Measurements from ENCODE around the gene ANK2. TPM values are rescaled to one million over a fixed set of nuclear protein-coding genes. Genes with fewer than 3 reads are reported as not detected.

The ANK2 gene
- total RNA-seq, 1 experiment from 2014 or later: 5.6 TPM

GRCh38 chr4:113125418-113125817 is 76.0 kb downstream of the ANK2 start:
- ChIA-PET POLR2A (no interaction called here), RAD21 (ENCODE audit: low non-redundant PET in 1 of 2, low total read pairs in 2 of 2, uncharacterized antibody in 2 of 2, unreplicated experiment in 2 of 2) (no interaction called here), CTCF (no interaction called here)
- Histone ChIP-seq H3K4me1 (ENCODE audit: control insufficient read depth in 1 of 2, insufficient read depth in 2 of 2, low read length in 2 of 2) (no peaks in the 10 kb centered on the region), H3K36me3 (ENCODE audit: control insufficient read depth in 1 of 2, insufficient read depth in 2 of 2, low read length in 2 of 2) (no peaks in the 10 kb centered on the region), H3K27ac (ENCODE audit: low read depth, low read length) (no peak overlapping the region), H3K4me2 (ENCODE audit: low read length) (no peak overlapping the region), H3K4me3 (replicated peaks in 1 of 2; ENCODE audit: low read depth in 1 of 2, low read length in 2 of 2) (no peak overlapping the region), H2AFZ (ENCODE audit: low read depth, low read length, poor library complexity, severe bottlenecking) (no peak overlapping the region), H3K9me3 (ENCODE audit: control insufficient read depth in 1 of 2, insufficient read depth in 1 of 2, low read depth in 1 of 2, low read length in 2 of 2) (no peaks in the 10 kb centered on the region), H4K20me1 (ENCODE audit: insufficient read depth) (no peaks in the 10 kb centered on the region), H3K27me3 (ENCODE audit: insufficient read depth, low read length) (no peaks in the 10 kb centered on the region), H3K79me2 (ENCODE audit: insufficient read depth, low read length) (no peaks in the 10 kb centered on the region), H3K9me2 (ENCODE audit: insufficient read depth) (no peaks in the 10 kb centered on the region), H3K9ac (ENCODE audit: low read length) (no peak overlapping the region)
- intact Hi-C loops (cut with micrococcal nuclease): no loop called here
- TF ChIP-seq CEBPB (IDR thresholded peaks at IDR 0.05; ENCODE audit: low read depth): no peak
- no peak for TF ChIP-seq POLR2A (IDR thresholded peaks at IDR 0.05; ENCODE audit: borderline replicate concordance, extremely low read depth, insufficient read depth, insufficient read length)
- TF ChIP-seq EZH2phosphoT487 (IDR thresholded peaks at IDR 0.05; ENCODE audit: borderline replicate concordance): no peak
- no peak for TF ChIP-seq ZNF274 (IDR thresholded peaks at IDR 0.05; ENCODE audit: low read depth, low read length)
- no peak for TF ChIP-seq SP1 (IDR thresholded peaks at IDR 0.05; ENCODE audit: low read depth)
- TF ChIP-seq ATF3 (IDR thresholded peaks at IDR 0.05): no peak
- no peak for TF ChIP-seq EGR1 (IDR thresholded peaks at IDR 0.05; ENCODE audit: low read depth)
- TF ChIP-seq ZFX (IDR thresholded peaks at IDR 0.05): no peak
- TF ChIP-seq SIN3A (IDR thresholded peaks at IDR 0.05; ENCODE audit: low read depth): no peak
- no peak for TF ChIP-seq SRF (IDR thresholded peaks at IDR 0.05; ENCODE audit: low read depth)
- no peak for TF ChIP-seq RAD21 (IDR thresholded peaks at IDR 0.05; ENCODE audit: low read depth)
- no peak for TF ChIP-seq EZH2 (IDR thresholded peaks at IDR 0.05)
- no peak for TF ChIP-seq MAX (IDR thresholded peaks at IDR 0.05)
- TF ChIP-seq JUND (IDR thresholded peaks at IDR 0.05): no peak
- no peak for TF ChIP-seq TCF7L2 (IDR thresholded peaks at IDR 0.05; ENCODE audit: borderline replicate concordance, extremely low read depth, insufficient read depth, insufficient read length)
- TF ChIP-seq POLR2AphosphoS5 (IDR thresholded peaks at IDR 0.05; ENCODE audit: low read depth, low read length): no peak
- TF ChIP-seq, protein P1, sequence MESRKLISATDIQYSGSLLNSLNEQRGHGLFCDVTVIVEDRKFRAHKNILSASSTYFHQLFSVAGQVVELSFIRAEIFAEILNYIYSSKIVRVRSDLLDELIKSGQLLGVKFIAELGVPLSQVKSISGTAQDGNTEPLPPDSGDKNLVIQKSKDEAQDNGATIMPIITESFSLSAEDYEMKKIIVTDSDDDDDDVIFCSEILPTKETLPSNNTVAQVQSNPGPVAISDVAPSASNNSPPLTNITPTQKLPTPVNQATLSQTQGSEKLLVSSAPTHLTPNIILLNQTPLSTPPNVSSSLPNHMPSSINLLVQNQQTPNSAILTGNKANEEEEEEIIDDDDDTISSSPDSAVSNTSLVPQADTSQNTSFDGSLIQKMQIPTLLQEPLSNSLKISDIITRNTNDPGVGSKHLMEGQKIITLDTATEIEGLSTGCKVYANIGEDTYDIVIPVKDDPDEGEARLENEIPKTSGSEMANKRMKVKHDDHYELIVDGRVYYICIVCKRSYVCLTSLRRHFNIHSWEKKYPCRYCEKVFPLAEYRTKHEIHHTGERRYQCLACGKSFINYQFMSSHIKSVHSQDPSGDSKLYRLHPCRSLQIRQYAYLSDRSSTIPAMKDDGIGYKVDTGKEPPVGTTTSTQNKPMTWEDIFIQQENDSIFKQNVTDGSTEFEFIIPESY (IDR thresholded peaks at IDR 0.05; ENCODE audit: extremely low read depth, insufficient replicate concordance, low read length): no peak
- TF ChIP-seq REST (IDR thresholded peaks at IDR 0.05; ENCODE audit: low read depth): no peak
- DNase-seq (ENCODE audit: low read depth, low spot score) (no peak), ATAC-seq (no peak)
- BruUV-seq (replicated peaks): no TSS peak
